ENCODE measurements around the gene OPA3.
"Not testable (repeated sequence)": the region's sequence is repeated elsewhere in the genome, so short reads cannot be mapped to it uniquely, and the experiment has no call there.

The OPA3 gene

GRCh38 chr19:45584332-45585157, at the start of gene OPA3:
Gene OPA3, minus strand, starts transcription at chr19:45584802. Its CDS starts 38 bp downstream, at chr19:45584764.
- peak within 1 kb of the TSS; percentile 86 for H3K4me3 ChIP-seq (ENCODE audit: low read depth, low read length)
- no peak for TF ChIP-seq CTCF (IDR thresholded peaks at IDR 0.05; ENCODE audit: low read depth, low read length)

- H3K4me3 ChIP-seq (ENCODE audit: low read depth, low read length), result no peak overlapping the region
- TF ChIP-seq CTCF (IDR thresholded peaks at IDR 0.05; ENCODE audit: low read depth, low read length), result no peak
Measured at GRCh38 chr19:45632468-45633196, 48.0 kb upstream of the OPA3 start.

GRCh38 chr19:45630463-45630862, 45.9 kb upstream of the OPA3 start:
- no peak for TF ChIP-seq CTCF (IDR thresholded peaks at IDR 0.05; ENCODE audit: low read depth, low read length)
- no peak overlapping the region for H3K4me3 ChIP-seq (ENCODE audit: low read depth, low read length)

- TF ChIP-seq CTCF (IDR thresholded peaks at IDR 0.05; ENCODE audit: low read depth, low read length), result no peak
- H3K4me3 ChIP-seq (ENCODE audit: low read depth, low read length), result no peak overlapping the region
Measured at GRCh38 chr19:45629704-45630103, 45.1 kb upstream of the OPA3 start.

- not testable (repeated sequence) for H3K4me3 ChIP-seq (ENCODE audit: low read depth, low read length)
Measured at GRCh38 chr19:45628219-45628618, 43.6 kb upstream of the OPA3 start.

GRCh38 chr19:45623984-45624383, 39.4 kb upstream of the OPA3 start:
- no peak for TF ChIP-seq CTCF (IDR thresholded peaks at IDR 0.05; ENCODE audit: low read depth, low read length)
- H3K4me3 ChIP-seq (ENCODE audit: low read depth, low read length), result no peak overlapping the region

- no peak overlapping the region for H3K4me3 ChIP-seq (ENCODE audit: low read depth, low read length)
- TF ChIP-seq CTCF (IDR thresholded peaks at IDR 0.05; ENCODE audit: low read depth, low read length), result no peak
Measured at GRCh38 chr19:45621976-45622503, 37.4 kb upstream of the OPA3 start.

Data from WI38 (cell line).